NCI-H2081 treated with DMSO at 0.1 percent for 48 hours (cell line): ENCODE results near the gene NAP1L4.
A peak's percentile ranks its signal among the peaks of the same experiment; 100 is the strongest.

ENCODE experiments used
- DNase-seq: peaks from one replicate; lab custom pipeline; 2025; lab: John Stamatoyannopoulos, UW

NAP1L4 gene

DNA sequence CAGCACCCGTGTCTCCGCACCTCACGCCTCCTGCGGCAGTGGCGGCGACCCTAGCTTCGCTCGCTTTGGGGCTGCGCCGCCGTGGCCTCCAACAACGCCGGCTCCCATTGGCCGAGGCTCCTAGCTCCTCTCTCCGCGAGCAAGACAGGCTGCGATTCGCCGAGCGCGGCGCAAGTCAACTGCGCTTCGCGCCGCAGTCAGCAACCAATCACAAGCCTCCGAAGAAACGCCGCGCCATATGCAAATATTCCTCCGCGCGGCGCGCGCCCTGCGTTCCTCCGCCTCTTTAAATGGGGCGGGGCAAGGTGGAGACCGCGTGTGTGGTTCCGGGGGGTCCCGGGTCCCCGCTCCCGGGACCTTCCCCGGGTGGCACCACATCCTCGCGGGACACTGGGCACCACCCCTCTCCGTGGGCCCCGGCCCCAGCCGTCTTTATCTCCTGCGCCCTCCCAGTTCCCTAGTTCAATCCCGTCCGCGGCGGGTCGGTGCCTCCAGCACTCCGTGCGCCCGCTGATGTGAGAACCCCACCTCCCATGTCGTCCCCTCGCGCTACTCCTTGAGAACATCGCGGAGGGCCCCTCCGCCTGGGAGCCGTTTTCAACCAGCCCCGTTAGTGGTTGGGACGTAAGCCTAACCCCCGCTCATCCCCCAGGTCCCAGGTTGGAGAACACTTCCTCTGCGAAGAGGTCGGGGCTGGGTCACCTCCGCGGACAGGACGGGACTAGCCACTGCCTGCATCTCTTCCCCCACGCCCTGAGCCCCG is at the start of gene NAP1L4:
Gene NAP1L4, minus strand, starts transcription at position 96 of the 763 bp plus-strand sequence. CDS start 13,109 bp downstream, outside the sequence.
- DNase-seq = peak; percentile 91

DNA sequence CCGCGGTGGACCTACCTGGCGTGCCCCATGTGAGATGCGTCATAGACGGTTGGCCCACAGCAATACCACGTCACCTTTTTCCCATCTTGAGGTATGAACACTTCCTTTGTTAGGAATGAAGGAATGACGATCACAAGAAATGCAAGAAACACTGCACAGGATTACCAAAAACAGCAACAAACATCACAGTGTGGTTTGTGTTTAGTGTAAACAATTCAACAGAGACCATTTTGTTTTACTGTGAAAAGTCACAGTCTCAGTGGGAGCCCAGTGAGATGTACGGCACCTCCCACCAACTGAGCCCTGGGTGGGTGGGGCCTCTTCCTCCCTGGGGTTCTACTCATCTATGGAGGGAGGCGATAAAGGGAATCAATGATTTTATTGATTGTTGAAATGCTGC is 48.8 kb upstream of the NAP1L4 start:
- DNase-seq = no peak

- no peak for DNase-seq
Measured at GRCh38 chr11:3037945-3038271, 45.8 kb upstream of the NAP1L4 start.

DNA sequence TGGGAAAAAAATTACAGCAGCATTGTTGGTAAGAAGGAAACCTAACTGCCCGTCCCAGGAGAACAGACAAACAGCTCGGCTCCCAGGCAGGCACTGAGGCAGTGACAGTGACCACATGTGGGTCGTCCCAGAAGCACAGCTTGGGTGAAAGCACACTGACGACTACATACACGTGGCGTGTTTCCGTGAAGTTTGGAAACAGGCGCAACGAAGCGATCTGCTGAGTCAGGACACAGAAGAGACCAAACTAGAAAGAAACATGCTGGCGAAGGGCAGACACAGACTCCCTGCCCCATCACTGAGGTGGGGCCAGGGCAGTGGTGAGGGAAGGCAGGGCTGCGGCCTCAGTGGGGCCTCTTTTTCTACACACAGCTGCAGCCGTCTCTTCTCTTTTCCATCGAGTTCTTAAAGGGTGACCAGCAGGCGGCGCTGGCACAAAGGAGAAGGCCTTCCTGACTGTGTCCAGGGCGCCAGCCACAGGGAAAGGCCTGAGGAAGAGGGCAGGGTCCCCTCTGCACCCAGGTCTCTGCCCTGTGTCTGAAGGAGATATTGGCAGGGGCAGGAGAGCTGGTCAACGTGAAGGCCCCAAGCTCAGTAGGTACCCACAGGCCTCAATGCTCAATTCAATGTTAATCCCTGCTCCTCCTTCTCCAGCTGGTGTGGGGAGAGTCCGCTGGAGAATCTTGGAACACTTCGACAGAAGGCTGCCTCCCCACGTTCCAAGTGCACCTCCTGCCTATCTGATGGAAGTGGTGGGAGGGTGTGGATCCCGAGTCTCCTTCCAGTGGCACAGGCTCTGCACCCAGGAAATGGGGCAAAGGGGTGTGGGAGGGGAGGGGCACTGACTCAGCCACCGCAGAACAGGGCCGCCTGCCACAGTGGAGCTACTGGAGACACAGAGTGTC is 45.2 kb upstream of the NAP1L4 start:
- DNase-seq = no peak

- no peak for DNase-seq
Measured at GRCh38 chr11:3036419-3036818, 44.3 kb upstream of the NAP1L4 start.

DNA sequence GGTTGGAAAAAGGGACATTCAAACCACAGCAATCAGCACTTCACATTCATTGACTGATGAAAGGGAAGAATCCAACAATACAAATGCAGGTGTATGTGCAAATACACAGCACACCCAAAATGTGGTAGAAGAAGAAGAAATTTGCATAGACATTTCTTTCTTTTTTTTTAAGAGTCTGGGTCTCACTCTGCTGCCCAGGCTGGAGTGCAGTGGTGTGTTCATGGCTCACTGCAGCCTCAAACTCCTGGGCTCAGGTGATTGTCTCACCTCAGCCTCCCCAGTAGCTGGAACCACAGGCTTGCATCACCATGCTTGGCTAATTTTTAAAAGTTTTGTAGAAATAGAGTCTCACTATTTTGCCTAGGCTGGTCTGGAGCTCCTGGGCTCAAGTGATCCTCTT is 43.2 kb upstream of the NAP1L4 start:
- no peak for DNase-seq

GRCh38 chr11:3030289-3031070 is 38.4 kb upstream of the NAP1L4 start:
- DNase-seq = no peak

DNA sequence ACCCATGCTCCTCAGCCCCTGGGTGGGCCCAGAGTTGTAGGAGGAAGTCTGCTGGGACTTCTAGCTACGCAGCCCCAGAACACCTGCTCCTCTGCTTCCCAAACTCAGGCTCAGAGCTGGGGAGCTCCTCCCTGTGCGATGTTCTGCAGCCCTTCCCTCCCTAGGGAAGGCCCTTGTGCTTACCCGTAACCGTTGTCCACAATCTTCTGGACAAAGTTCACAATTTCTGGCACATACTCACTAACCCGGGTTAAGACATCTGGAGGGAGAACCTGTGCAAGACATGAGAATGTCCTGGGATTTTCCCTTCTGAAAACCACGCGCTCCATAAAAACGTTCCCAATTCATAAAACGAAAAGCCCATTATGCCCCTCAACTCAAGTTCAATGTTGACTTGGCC is 36.7 kb upstream of the NAP1L4 start:
- DNase-seq = no peak

- no peak for DNase-seq
Measured at GRCh38 chr11:3026803-3027202, 34.7 kb upstream of the NAP1L4 start.

DNA sequence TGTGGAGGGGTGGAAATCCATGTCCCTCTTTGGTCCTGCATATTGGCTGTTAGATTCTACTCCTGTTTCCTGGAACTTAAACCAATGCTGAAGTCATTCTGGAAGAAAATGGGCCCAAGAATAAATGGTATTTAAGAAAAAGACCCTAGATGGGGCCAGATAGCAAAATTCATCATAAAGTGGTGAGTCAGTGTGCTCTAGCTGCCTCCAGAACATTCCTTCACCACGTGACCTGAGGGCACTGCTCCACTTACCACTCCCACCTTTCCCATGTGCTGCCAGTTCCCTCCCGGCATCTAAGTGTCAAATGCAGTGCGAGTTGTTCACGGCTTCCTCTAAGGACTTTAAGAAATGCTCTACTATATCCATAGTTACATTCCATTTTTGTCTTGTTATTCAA is 30.9 kb upstream of the NAP1L4 start:
- DNase-seq = no peak

GRCh38 chr11:3022300-3022967 is 30.3 kb upstream of the NAP1L4 start:
- no peak for DNase-seq

DNA sequence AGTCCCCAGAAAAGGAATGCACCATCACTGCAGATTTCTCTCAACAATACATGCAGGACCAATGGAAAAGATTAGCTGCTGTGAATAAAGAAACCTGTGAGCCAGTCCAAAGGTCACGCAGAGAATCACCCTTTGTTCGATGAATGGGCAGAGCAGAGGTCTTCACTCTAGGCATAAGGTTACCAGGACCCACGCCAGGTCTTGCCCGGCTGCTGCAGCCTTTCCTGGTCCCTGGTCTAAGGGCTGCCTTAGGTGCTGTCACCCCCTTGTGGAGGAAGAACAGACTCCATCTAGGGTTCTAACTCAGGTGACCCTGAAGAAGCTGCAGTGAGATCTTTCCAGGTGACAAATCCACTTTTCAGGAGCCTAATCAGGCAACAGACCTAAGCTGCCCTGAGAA is 29.0 kb upstream of the NAP1L4 start:
- DNase-seq = no peak

DNA sequence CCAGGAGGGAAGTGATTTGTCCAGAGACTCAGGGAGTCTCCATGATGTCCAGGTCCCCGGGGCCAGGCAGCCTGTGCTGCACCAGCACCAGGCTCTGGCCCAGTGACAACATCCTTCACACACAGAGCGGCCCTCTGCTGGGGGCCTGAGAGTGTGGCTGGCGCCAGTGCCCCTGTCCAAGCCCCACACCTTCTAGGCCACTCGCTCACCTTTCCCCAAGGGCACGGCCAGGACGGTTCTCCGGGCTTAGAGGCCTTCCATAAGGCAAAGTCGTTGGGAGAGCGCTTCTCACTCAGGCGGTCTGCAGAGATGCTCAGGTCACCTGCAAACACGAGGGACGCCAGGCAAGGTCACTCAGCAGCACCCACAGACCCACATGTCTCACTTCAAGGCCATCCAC is 27.9 kb upstream of the NAP1L4 start:
- DNase-seq = no peak

DNA sequence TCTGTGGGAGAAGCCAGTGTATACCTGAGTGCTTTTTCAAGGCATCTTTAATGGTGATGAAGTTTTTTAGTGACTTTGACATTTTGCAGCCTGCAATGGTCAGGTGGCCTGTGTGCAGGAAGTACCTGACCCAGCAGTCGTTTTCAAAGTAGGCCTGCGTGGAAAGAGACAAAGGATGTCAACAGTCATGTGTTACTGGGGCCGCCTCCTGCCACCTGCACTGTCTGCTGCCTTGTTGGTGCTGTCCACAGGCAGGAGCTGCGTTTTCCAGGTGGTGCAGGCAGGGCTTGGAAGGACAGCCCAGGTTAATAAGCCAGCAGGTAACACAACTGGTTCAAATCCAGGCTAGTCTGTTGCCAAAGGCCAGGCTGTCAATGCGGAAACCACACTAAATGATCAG is 26.5 kb upstream of the NAP1L4 start:
- no peak for DNase-seq

GRCh38 chr11:3016861-3017260 is 24.7 kb upstream of the NAP1L4 start:
- DNase-seq = no peak

- DNase-seq = no peak
Measured at GRCh38 chr11:3015796-3016195, 23.7 kb upstream of the NAP1L4 start.

GRCh38 chr11:3014943-3015342 is 22.8 kb upstream of the NAP1L4 start:
- DNase-seq = no peak

GRCh38 chr11:3014057-3014938 is 22.2 kb upstream of the NAP1L4 start:
- no peak for DNase-seq

GRCh38 chr11:3011891-3012885 is 20.1 kb upstream of the NAP1L4 start:
- no peak for DNase-seq
